NCI-H345 (cell line): ENCODE measurements around the gene CRYBG2.

Experiments
- DNase-seq: peaks from one replicate; lab custom pipeline; 2025; lab: John Stamatoyannopoulos, UW

The CRYBG2 gene

DNA sequence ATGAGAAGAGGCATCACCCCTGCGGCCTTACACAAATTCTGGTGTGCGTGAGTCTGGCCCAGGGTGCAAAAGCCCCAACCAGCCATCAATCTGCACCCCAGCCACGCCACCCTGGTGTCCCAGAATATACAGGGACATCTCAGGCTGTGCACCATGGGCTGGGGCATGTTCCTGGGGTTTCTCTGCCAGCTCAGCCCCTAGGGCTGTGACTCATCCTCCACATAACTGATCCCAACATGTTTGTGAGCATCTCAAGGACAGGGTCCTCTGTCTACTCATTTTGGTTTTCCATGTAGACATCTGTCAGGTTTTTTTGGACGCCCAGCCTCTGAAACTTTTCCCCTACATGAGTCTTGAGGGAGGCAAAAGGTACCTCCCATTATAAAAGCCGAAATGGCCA, 18.1 kb upstream of the CRYBG2 start:
- DNase-seq: no peak

DNA sequence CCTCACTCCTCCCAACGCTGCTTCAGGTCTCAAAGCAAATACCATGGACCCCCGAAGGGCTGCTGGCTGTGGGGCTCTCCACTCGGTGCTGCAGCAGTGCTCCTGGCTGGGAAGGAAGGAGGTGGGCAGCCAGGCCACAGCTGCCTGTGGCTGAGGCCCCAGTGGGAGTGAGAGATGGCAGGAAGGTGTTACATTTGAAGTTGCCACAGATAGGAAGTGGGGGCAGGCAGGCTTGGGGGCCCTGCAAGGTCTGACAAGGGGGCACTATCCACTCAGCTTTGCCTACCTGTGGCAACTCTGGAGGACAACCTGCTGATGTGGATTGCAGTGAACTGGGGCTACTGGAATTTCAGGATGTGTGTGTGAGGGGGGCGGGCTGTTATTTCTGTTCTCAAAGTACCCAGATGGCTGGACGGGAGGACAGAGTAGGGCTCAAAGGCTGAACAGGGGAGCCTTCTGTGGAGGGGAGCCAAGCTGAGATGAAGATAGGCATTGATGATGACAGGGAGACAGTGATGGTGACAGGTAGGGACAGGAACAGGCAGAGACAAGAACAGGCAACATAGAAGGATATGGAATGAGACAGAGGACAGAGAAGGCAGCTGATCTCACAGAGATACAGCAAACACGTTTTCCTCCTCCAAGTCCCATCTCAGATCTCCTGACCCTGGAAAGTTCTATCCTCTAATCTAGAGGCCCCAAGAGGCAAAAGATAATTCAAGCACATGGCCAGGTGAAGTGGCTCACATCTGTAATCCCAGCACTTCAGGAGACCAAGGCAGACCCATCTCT, 16.9 kb upstream of the CRYBG2 start:
- no peak for DNase-seq

GRCh38 chr1:26368486-26368885, 14.6 kb upstream of the CRYBG2 start:
- DNase-seq: no peak

DNA sequence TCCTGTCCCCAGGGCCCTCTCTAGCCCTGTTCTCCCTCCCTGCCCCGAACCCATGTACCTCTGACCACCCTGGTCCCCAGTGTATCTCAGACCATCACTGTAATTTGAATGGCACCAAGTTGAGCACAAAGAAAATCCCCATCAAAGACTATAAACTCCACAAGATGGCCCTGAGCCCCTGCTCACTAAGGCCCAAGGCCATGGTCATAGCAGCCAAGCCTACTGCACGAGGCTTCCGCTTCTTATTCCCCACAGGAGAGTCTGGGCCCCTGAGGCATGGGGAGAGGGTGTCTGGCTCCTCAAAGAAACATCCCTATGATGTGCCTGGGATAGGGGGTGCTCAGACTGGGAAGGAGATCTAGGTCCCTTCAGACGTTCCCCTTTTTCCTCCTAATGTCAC, 14.1 kb upstream of the CRYBG2 start:
- DNase-seq: no peak

DNA sequence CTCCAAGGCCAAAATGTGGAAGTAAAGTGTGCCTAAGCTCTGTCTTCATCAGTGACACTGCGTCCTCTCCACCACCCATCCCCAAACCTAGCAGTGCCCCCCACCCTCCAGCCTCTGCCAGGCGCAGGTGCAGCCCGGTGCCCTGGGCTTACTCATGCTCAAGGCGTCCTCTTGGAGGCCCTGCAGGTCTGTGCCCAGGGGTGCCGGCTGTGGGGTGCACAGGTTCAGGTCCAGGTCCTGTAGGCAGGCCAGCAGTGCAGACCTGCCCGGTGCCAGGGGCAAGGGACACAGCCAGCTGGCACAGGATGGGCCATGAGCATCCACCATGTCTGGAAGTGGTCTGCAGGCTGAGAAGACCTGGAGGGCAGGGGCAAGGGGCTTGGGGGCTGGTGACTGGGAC, 13.5 kb upstream of the CRYBG2 start:
- no peak for DNase-seq

- DNase-seq: no peak
Observed at GRCh38 chr1:26364956-26365355, 11.0 kb upstream of the CRYBG2 start.

DNA sequence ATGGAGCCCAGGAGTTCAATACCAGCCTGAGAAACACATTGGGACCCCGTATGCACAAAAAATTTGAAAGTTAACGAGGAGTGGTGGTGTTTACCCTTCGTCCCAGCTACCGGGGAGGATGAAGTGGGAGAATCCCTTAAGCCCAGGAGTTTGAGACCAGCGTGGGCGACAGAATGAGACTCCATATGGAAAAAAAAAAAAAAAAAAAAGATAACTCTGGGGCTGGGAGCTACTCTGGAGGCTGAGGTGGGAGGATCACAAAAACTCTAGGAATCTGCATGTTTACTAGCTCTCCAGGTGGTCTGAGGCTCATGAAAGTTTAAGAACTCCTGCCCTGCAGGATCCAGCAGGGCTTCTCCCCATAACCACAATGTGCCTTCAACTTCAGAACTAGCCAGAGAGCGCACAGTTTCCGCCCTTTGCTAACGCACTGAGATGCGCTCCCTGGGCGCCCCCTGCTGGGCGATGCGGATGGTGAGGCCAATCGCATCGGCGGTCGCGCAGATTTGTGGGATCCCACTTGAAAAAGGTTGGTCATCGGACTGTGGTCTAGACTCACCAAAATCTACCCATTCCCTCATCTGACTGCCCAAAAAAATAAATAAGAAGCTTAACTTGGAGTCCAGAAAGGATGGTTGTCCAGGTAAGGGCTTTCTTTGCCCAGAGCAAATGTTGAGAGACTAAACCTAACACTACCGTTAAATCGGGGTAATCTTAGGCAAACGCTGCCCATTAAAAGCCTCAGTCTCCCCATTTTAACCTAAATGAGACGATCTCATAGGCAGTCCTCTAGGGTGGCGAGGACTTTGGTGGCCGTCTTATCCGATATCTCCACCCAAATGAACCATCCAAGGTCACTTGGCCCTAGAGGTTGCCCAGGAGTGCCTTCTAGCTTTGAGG, 9.9 kb upstream of the CRYBG2 start:
- DNase-seq: peak; percentile 44

- DNase-seq: no peak
Observed at GRCh38 chr1:26362331-26362730, 8.4 kb upstream of the CRYBG2 start.

- DNase-seq: no peak
Observed at GRCh38 chr1:26361605-26362122, 7.7 kb upstream of the CRYBG2 start.

DNA sequence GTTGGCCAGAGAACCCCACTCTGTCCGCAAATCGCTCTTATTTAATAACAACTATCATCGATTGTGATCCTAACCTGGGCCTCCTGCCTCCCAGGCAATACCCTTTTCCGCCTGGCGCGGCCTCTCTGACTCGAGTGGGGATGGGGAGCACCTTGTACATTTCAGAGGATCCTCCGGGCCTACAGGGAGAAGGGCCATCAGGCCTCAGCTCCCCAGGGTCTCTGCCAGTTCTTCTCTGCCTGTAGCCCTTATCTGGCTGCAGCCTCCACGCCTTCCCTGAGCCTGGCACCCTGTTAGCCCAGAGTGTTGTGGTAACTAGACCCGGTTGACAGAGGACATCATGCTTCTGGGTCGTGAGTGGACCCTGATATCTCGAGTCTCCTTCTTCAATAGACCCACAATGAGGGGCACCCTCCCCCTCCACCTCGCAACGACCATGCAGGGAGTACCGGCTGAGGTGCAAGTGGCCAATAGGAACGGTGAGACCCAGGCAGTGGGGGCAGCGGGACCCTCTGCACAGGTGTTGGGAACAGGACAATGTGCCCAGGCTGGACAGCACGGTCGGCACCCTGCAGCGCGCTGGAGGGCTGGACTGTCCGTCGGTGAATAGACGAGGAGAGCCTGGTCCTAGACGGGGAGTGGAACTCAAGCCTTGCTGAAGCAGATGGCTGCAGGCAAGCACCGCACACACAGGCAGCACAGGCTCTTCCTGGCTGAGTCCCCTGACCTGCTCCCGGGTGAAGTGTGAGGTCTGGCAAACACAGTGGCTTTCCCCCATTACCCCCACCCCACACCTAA, 7.1 kb upstream of the CRYBG2 start:
- DNase-seq: no peak

DNA sequence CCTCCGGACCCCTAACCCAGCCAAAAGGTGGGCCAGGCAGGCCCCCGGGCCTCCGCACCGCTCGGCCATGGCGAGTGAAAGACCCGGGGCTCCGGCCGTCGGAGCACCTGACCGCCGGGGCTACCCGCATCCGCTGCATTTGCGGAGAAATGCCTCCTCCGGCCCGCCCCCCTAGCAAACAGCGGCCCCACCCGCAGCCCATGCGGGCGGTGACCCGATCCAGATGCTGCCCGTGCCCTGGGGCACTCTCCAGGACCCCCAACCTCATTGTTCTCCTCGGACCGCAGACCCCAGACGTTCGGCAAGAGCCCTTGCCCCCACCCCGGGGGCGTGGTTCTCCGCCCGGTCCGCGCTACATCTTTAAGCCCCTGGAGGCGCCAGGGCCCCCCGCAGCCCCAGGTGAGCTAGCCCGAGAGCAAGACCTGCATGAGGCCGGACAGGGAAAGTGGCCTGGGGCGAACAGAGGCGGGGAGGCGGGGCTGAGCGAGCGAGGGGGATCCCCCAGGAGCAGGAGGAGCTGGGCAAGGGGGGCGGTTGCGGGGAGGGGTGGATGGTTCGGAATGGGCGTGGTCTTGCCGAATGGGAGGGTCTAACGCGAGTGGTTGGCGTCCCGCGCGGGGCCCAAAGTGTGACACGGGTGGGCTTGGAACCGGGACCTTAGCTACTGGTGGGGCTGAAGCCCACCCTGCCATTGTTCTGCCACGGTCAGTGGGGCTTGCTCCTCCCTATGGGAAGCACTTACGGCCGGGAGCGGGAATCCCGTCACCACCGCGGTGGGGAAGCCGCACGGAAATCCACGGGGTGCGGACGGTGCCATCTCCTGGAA, 6.3 kb upstream of the CRYBG2 start:
- DNase-seq: no peak

GRCh38 chr1:26358411-26359384, 4.8 kb upstream of the CRYBG2 start:
- DNase-seq: no peak

DNA sequence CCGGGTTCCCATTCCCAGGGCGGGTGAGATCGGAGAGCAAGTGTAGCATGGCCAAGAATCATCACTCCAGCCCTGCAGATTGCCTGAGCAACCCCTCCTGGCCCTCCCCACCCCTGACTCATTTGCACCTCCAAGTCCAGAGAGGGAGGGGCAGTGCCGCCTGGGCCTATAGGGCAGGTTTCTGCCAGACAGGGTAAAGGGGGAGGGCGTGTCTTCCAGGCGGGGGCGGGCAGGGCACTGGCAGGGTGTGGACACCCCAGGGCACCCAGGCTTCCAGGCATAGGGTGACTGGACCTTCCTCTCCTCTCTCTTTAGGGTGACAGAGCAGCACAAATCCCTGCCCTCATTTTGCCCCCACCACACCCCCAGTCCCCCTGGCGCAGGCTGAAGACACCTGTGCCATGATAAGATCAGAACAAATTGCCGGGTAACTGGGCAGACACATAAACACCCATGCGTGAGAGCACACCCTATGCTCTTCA, 3.2 kb upstream of the CRYBG2 start:
- DNase-seq: no peak

DNA sequence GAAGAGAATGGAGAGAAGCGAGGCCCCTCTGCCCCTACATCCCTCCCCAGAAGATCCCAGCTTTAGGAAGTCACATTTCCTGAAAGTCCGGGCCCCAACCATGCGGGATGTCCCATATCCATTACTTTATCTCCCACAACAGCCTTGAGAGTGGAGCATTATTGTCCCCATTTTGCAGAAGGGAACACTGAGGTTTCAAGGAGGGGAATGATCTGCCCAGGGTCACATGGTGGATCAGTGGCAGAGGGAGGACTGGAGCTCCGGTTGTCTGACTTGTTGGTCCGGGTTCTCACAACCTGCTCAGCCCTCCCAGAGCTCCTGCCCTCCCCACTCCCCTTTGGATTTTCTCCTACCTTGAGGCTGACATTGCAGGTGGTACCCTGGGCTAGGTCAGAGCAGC, 2.2 kb upstream of the CRYBG2 start:
- DNase-seq: no peak

DNA sequence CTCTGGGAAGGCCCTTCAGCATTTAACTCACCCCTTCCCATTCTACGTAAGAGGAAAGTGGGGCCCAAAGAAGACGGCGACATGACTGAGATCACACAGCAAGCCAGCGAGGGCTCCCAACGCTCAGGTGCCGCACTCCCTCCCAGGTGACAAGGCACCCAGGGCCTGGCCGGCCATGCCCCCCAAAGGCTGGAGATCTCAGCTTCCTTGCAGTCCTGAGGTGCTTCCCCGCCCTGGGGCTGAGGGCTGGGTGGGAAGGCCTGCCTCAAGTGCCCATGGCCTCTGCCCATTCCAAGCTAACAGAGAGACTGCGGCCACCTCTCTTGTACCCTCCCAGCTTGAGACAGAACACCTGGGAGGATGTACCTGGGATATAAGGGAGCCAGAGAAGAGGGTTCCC, 1.0 kb upstream of the CRYBG2 start:
- no peak for DNase-seq

GRCh38 chr1:26353210-26353859, 595 bp downstream of the CRYBG2 start:
- no peak for DNase-seq

DNA sequence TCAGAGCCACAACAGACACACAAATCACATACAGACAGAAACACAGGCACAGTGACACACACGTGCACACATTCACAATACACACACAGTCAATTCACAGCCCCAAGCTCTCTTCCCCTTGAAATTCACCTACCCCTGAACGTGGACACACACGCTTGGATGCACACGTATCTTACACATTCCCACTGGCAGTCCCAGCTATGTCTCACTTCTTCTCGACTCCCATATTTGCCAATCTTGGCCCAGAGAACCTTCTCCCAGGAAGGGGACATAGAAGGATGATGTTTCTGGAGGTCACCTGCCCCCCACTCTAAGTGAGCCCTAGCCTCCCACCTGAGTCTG, 1.6 kb downstream of the CRYBG2 start:
- DNase-seq: no peak

DNA sequence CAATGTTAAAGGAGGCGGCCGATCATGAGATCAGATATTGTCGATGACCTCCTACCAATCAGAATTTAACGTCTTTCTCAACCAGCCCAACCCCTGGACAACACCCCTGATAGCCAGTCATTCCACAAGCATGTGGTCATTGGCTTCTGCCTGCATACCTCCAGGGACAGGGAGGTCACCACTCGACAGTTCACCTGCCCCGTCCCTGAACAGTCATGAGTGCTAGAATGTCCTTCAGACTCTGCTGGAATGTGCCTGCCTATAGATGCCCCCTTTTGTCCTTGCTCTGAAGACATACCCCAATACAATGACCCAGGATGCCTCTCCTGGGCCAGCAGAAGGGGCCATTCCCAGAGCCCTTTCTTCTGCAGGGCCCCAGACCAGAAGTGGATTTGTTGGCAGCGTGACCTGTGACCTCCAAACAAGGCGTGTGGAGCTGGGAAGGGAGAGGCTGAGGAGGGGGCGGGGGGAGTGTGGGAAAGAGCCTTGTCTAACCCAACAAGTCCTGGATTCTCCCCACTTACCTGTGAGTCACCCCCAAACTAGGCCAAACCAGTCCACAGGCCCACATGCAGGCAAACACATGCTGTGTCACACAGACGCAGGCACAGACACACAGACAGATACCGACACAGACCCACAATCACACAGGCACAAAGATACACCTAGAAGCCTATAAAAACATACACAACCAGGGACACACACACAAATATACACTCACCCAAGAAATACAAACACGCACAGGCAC, 2.2 kb downstream of the CRYBG2 start:
- no peak for DNase-seq
